NCI-H187 (cell line): ENCODE data around the gene TLL2.
A peak's percentile ranks its signal among the peaks of the same experiment; 100 is the strongest.

ENCODE experiments used
- DNase-seq, 2 experiments: peaks; one replicate each; lab custom pipeline; 2025; lab: John Stamatoyannopoulos, UW

The TLL2 gene

GRCh38 chr10:96358851-96359540 lies 154.7 kb downstream of the TLL2 start, which contains the start of gene OPALIN:
Gene OPALIN (minus strand): TSS chr10:96359002. CDS start chr10:96358896, 106 bp downstream.
- DNase-seq, result no peak

DNA sequence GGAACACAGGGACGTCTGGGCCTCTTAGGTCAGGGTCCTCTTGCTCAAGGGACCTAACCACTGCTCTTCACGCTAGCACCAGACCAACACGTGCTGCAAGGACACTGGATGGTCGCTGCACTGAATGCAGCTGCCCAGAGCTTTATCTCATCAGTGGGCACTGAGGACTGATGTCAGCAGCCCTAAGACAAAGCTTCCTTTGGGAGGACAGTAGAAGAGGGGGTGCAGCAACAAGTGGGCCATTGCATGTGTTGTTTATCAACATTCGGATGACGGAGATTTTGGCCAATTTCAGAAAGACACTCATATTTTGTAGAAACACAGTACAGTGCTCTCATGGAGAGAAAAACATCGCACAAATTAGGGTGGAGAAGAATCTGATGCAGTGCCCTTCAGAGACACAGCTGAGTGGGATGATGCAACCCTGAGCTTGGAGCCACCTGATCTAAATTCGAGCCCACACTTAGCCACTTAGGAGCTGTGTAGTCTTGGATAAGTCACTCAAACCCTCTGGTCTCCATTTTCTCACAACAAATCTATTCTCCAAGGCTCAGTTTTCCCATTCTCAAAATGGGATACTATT lies 156.6 kb downstream of the TLL2 start:
- DNase-seq, result no peak

- DNase-seq, result no peak
Measured at GRCh38 chr10:96352582-96352981, 161.1 kb downstream of the TLL2 start.

DNA sequence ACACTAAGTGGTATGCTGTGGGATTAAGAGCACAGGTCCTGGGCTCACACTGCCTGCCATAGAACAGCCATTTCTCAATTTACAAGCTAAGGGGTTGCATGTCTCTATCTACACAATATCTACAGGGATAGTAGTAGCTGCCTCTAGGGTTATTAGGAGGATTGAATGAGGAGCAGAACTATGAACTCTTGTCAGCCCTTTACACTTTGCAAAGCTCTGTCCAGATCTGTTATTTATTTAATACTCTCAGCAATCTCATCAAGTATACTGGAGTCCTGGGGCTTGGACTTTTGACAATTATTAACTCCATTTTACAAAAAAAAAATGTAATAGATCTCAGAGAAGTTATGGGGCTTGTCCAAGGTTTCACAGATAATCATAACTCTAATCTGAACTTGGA lies 161.7 kb downstream of the TLL2 start:
- DNase-seq, result no peak

DNA sequence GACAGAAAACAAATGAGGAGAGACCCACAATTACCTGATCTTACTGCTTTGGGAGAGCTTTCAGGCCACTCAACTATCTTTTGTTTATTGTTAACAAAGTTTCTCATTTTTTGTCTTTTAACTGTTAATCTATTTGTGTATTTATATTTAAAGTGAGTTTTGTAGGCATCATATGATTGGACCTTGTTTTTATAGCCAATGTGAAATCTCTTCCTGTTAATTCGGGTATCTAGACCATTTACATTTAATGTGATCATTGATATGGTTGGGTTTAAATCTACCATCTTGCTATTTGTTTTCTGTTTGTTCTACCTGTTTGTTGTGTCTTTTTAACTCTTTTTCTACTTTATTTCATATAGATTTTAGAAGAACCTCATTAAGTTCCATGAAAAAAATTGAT lies 167.4 kb downstream of the TLL2 start:
- DNase-seq, result no peak

DNA sequence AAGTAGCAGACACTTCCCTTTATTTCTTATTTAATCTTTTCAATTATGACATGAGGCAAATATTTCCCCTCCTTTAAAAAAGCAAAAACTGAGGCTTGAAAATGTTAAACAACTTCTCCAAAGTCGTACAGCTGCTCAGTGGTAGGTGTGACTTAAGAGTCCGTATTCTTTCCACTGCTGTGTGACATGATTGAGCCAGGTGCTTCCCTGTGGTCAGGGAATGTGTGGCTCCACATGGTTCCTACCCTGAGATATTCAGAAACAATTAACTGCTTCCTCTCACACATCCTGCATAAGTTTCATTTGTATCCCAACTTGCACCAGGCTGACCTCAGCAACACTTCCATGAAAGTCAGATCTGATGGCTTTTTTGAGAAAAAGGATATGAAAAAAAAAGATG lies 168.5 kb downstream of the TLL2 start:
- DNase-seq, result no peak

DNA sequence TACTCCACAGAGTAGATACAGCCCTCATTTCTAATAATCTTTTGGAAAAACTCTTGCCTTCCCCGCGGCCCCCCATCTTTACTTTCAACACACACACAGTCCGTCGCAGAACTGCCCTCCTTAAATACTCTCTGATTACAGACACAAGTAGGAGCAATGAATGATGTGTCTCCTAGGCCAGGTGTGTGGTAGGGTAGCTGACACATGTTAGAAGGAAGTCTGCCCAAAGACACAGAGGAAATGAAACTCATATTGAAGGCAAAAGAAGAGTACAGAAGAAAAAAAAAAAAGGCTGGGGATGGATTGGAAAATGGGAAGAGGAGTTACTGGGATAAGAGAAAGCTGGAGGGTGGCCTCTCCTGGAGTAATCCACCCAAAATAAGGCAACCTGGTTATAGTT lies 169.5 kb downstream of the TLL2 start:
- DNase-seq, result no peak

DNA sequence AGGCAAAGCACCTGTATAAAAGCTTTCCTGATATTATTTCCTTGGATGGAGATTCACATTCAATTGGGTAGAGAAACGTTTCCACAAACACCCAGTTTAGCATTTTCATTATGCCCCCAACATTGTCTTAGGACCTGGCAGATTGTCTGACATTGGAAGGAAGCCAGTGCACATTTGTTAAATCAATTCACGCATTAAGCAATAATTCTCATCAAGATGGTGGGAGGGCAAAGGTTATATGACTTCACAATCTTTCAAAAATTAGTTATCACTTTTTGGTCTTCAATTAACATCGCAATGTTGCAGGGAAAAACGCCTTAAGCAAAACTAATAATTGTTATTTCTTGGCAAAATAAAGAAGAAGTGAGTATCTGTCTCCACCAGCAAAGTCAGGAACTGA lies 171.3 kb downstream of the TLL2 start:
- no peak for DNase-seq

DNA sequence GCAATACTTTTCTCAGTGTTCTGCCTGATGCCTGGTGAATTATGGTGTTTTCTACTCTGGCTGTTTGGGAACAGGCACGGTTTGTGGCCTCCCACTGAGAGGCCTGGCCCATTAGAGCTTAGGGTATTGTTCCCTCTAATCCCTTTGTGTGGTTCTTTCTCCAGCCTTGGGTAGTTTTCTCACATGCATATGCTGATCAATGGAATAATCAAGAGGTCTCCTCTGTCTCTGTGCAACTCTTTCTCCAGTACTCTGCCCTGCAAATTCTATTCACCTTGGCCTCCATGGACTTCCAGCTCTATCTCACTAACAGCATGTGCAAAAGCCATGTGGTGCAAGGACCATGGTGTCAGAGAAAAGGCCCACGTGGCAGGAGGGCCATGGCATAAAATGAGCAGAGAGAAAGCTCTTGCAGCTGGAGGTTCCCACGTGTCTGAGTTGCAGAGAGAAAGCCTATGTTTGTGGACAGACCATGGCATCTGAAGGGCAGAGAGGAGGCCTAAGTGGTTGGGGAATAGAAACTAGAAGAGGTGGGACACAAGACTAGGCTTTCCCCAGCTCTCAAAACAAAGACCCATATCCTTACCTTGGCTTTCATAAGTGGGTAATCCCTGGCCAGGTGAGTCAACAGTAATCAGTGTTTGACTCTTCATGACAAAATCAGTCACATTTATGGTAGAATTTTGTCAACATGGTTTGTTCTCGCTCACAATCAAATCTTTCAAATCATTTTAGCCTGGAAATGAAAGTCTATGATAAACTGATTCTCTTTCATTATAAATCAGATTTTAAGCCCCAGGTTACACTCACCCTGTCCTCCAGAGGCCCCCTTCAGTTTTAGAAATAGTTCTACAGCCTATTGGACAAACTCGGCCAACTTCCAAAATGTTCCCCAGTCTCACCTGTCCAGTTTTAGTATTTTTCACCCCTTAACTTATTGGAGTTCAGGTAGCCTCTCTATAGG lies 172.2 kb downstream of the TLL2 start:
- DNase-seq, result no peak

GRCh38 chr10:96339956-96340904 lies 173.5 kb downstream of the TLL2 start:
- peak in 1 of 2 experiments; percentile 14 for DNase-seq

- DNase-seq, result no peak
Measured at GRCh38 chr10:96339383-96339782, 174.3 kb downstream of the TLL2 start.

GRCh38 chr10:96338279-96338925 lies 175.3 kb downstream of the TLL2 start:
- DNase-seq, result no peak

DNA sequence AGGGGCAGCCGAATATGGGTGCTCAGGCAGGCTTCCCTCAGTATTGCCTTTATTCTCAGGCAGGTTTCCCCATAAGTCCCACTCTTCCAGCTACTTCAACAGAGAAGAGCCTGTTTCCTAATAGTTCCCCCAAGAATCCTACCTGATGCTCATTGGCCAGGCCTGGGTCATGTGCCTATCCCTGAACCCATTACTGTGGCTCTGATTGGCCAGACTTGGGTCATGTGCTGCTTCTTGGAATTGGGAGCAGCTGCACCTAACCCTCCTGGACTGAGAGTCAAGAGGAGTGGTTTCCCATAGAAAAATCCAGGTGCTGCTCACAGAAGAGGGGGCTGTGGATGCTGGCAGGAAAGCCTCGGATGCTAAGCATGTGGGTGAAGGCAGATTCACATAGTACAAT lies 176.6 kb downstream of the TLL2 start:
- DNase-seq, result no peak

- DNase-seq, result no peak
Measured at GRCh38 chr10:96334616-96335526, 178.9 kb downstream of the TLL2 start.

GRCh38 chr10:96333101-96333500 lies 180.6 kb downstream of the TLL2 start:
- DNase-seq, result no peak

- no peak for DNase-seq
Measured at GRCh38 chr10:96327462-96327861, 186.3 kb downstream of the TLL2 start.

DNA sequence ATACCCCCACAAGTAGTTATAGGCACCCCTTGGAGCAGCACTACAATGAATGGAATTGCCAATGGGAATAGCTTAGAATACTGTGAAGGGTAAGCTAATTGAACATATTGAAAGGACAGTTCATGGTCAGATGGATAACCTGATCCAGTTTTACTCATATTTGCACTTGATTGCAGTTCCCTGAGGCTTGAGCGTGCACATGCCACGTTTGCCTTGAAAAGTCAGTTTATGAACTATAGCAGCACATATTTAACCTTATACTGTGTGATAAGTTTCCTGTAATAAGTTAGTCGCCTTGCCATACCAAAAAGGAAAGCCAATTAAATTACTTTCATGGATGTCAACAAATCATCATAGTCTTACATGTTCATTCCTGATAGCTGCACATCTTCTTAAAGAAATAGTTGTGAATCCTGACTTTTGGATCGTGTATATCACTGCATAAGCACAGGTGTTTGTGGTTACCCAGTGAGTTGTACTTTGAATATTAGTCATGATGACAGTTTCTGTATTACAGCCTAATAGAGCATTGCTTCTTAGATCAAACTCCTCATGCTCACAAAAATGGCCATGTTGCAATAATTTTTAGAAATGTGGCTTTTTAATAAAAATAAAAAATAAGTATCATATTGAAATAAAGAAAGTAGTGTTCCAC lies 187.9 kb downstream of the TLL2 start:
- no peak for DNase-seq

DNA sequence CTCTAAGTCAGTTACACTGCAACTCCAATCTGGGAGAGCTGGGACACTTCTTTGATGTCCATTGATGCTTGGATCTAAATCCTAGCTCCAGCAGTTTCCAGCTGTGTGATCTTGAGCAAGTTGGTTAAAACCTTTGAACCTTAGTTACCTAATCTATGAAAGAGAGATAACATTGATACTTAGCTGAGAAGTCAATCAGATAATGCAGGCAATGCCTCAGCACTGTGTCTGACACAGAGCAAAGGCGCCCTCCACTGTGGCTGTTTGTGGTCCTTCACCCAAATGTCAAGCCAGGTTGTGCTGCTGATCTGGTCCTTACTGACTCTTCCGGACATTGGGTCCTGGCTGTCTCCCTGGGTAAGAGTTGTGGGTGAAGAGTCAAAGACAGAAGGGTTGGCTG lies 189.3 kb downstream of the TLL2 start:
- no peak for DNase-seq

- DNase-seq, result no peak
Measured at GRCh38 chr10:96322275-96322674, 191.5 kb downstream of the TLL2 start.

- no peak for DNase-seq
Measured at GRCh38 chr10:96321822-96322221, 191.9 kb downstream of the TLL2 start.
